T-helper 22 cell (primary cell): Measurements from ENCODE around the gene ANGEL2.
A peak's percentile ranks its signal among the peaks of the same experiment; 100 is the strongest.

Experiments
- DNase-seq: peaks from one replicate; pipeline ENCODE4 v3.0.0-alpha.2; 2020; ENCODE audit warnings: low read depth

The ANGEL2 gene

GRCh38 chr1:212951126-212951946, 64.3 kb downstream of the ANGEL2 start:
- DNase-seq, result no peak

GRCh38 chr1:212950243-212951125, 65.2 kb downstream of the ANGEL2 start, which contains the start of gene VASH2:
TSS of gene VASH2 (plus strand) at chr1:212950541. CDS start at chr1:212951543, 1,002 bp downstream.
- DNase-seq, result peak; percentile 24

- no peak for DNase-seq
Observed at GRCh38 chr1:212949771-212950170, 65.9 kb downstream of the ANGEL2 start.

GRCh38 chr1:212946872-212947271, 68.8 kb downstream of the ANGEL2 start:
- DNase-seq, result no peak

GRCh38 chr1:212945463-212946160, 70.1 kb downstream of the ANGEL2 start:
- no peak for DNase-seq

DNA sequence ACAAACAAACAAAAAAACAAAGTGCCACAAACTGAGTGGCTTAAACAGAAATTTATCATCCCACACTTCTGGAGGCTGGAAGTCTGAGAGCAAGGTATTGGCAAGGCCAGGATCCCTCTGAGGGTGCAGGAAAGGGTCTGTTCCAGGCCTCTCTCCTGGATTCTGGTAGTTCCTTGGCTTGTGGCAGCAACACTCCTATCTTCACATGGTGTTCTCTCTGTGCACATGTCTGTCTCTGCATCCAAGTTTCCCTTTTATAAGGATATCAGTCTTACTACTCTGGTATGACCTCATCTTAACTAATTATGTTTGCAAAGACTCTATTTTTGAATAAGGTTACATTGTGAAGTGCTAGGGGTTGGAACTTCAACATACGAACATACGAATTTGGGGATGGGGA, 70.6 kb downstream of the ANGEL2 start:
- DNase-seq, result no peak

- no peak for DNase-seq
Observed at GRCh38 chr1:212944229-212944901, 71.3 kb downstream of the ANGEL2 start.

DNA sequence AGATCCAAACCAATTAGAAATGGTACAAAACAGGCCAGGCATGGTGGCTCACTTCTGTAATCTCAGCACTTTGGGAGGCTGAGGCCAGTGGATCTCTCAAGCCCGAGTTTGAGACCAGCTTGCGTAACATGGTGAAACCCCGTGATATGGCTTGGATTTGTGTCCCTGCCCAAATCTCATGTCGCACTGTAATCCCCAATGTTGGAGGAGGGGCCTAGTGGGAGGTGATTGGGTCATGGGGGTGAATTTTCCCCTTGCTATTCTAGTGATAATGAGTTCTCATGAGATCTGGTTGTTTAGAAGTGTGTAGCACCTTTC, 72.3 kb downstream of the ANGEL2 start:
- no peak for DNase-seq

DNA sequence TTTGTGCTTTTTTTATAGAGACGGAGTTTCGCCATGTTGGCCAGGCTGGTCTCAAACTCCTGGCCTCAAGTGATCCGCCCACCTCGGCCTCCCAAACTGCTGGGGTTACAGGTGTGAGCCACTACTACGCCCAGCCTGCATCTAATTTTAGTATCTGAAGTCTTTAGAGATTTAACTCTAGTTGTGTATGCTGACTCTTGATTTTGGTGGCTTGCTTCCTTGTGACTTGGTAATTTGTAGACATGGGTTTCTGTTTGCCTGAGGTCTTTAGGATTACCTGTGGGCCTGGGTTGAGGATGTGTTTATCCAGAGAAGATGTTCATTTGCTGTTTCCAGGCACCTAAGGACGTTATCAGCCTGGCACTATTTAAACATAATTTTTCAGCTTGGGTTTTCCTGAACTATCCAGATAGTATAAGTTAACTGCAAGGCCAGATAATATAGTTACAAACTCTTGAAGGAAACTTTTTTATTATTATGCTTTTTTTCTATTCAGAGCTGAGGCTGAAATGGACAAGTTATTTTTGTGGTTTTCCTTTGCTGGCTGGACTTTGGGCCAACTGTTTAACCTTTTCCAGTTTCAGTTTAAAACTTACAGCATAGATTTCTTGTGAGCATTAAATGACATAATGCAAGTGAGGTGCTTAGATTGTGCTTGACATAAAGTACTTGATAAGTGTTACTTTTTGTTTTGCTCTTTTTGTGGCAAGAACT, 72.8 kb downstream of the ANGEL2 start:
- DNase-seq, result no peak
